Tracheal epithelial cell (primary cell): ENCODE data around the gene MYOCOS. TPM values are rescaled to one million over a fixed set of nuclear protein-coding genes. Genes with fewer than 3 reads are reported as not detected.

Experiments used
- total RNA-seq: library from RNA; depleted of rRNA; stranded (reverse); fragments of >200 nt; gene quantifications from 2 replicates; pipeline ENCODE4 v1.2.1, GENCODE V29; 2014

The MYOCOS gene, protein sequence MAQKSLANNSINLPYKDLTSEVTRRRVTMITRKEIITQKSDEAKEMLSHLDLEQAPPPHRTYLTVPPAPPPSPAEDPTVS
- not detected in 2 replicates for total RNA-seq

DNA sequence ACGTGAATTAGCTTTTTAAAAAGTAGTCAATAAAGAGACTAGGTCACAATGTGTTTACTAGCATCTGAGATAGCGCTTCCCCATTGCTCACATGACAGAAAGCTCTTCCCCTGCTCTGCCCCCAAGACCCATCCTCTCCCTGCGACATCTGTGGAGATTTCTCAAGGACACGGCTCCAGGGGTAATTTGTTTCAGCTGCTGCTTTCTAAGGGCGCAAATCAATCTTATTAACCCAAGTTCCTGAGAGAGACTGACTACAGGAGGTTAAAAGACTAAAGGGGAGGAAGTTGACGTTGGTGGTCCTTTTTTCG, at the start of gene MYOCOS:
Gene MYOCOS, plus strand, starts transcription at position 92 of the 311 bp plus-strand sequence. CDS start 1,641 bp downstream, outside the sequence.

DNA sequence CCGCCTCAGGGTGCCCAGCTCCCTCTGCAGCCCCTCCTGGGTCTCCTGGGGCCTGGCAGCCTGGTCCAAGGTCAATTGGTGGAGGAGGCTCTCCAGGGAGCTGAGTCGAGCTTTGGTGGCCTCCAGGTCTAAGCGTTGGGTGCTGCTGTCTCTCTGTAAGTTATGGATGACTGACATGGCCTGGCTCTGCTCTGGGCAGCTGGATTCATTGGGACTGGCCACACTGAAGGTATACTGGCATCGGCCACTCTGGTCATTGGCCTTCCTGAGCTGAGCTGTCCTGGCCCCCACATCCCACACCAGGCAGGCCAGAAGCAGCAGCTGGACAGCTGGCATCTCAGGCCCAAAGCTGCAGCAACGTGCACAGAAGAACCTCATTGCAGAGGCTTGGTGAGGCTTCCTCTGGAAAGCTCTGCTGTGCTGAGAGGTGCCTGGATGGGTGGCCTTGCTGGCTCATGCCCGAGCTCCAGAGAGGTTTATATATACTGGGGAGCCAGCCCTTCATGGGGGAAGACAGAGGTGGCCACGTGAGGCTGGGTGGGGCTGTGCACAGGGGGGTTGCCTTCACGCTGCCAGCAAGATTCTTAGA, 30.3 kb downstream of the MYOCOS start, which contains the start of gene MYOC:
Gene MYOC, minus strand, starts transcription at position 455 of the 589 bp plus-strand sequence. Its CDS starts 77 bp downstream, at position 378.

Other genes starting within 250 kb of the MYOCOS start
- 36.7 and 42.4 TPM in 2 replicates for gene PRRC2C, start 136.7 kb upstream of the MYOCOS start, total RNA-seq
- gene MYOC, start 30.4 kb downstream of the MYOCOS start, total RNA-seq, result not detected in 2 replicates
- 3.6 and 5.5 TPM in 2 replicates for gene VAMP4, start 119.8 kb downstream of the MYOCOS start, total RNA-seq
- 12.4 and 21.0 TPM in 2 replicates for gene METTL13, start 159.4 kb downstream of the MYOCOS start, total RNA-seq
- gene DNM3, start 219.3 kb downstream of the MYOCOS start, total RNA-seq, result 1.1 and 1.2 TPM in 2 replicates